HG02571 (cell line): Measurements from ENCODE around the gene NRG3.
"Not testable (repeated sequence)": the region's sequence is repeated elsewhere in the genome, so short reads cannot be mapped to it uniquely, and the experiment has no call there.

Experiments
- ATAC-seq: cut with Tn5 transposase; IDR thresholded peaks from one replicate; pipeline ENCODE4 v1.9.1; 2021; ENCODE audit warnings: mild to moderate bottlenecking, moderate library complexity; ENCODE audit not compliant: unreplicated experiment

The NRG3 gene

DNA sequence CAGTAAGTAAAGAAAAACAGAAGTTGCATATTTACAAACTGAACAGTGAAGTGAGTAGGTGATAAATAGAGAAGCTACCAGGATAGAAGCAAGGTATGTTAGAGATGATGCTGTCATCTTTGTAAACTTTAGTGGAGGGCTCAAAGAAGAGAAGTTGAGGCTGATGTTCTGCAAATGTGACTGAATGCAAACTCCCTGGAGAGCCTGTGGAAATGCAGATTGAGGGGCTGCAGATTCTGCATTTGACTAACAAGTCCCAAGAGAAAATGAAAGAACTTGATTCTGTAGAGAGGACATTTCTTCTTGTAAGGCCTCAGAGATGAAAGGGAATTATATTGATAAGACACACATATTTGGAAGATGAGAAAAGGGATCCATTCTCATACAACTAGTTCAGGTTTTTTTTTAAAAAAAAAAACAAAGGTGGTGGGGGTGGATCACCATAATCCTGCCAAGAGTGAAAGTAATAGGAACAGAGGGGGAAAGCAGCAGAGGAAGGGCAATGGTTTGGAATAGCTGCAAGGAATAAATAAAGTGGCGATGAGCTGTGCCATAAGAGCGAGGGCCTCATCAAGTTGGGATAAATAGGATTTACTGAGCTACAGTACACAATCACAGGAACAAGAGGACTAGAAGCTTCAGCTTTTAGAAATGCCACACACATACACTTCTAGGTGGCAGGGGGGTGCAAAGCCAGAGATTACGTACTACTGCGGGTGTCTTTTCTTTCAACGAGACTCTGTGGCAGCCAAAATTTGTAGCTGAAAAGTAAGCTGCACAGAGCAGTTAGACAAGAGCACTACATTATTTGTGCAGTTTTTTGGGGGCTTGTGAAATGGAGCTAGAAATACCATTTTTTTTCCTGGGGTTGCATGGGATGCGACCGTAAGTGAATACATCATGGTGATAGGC, 778.5 kb downstream of the NRG3 start:
- no peak for ATAC-seq

DNA sequence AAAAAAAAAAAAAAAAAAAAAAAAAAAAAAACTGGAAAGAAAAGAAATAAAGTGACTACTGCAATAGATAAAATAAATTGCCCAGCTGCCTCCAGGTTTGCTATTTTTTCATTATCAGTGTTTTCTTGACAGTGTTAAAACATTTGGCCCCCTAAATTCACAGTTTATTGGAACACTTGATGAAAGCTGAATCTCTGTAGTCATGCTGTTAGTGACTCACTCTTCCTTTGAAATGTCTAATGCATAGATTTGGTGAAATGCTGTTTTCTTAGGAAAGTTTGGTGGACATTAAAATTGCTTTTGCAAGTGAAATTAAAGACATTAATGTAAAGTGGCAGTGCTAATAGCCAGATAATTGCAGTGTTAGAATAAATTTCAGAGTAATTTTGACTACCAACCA, 785.2 kb downstream of the NRG3 start:
- ATAC-seq, result no peak

DNA sequence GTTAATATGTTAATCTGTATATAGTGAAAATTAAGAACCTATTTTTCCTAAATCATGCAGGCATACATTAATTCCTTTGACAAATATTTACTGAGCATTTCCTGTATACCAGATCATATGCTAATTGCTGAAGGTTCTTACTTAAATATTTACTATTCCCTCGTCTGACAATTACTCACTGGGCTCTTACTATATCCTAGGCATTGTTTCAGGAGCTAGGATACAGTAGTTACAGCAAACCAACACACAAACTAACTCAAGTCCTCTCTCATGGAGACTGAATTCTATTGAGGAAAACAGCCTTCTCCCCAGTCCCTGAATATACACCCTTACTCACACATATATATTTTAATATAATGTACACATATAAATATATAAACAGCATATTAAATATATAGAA, 786.0 kb downstream of the NRG3 start:
- no peak for ATAC-seq

DNA sequence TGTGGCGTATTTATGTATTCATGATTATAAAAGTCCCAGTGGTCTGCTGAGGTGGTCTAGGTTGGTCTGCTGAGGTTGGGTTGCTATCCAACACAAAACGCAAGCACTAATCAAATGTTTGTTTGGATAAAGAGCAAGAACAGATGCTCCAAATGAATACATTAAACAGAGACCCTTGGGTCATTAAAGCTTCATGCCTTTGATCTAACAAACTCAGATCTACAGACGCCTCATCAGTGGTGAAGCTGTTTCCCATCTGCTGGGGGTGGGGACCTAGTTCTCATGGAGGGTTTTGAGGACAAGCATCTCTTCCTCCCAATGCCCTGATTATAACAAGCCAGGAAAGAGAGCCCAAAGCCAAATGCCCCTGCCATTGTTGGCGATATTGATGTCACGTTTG, 786.7 kb downstream of the NRG3 start:
- no peak for ATAC-seq

DNA sequence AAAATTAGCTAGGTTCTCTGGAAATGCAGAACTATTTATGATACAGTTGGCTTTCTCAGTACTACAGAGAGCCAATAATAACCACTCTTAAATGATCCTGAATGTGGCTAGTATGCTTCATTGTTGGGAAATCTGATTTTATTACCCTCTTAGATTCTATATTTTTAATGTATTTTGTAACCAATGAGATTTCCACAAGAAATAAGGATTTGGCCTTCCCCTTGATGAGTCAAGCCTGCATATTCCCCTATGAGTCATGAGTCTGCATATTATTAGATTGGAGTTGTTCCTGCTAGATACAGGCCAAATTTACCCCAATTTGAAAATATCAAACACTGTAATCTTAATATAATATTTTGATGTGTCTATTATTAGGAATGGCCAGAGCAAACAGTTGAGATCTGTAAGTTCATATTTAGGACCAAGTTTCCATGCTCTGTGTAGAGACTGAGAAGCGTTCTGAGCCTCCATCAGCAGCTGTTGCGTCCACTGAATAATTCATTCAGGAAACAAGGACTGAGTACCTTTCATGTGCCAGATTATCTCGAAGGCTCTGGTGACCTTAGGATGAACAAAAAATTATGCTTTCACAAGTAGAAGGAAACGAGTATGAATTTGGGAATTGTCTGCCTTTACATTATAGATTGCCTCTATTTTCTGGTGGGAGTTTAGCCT, 793.4 kb downstream of the NRG3 start:
- ATAC-seq, result no peak

DNA sequence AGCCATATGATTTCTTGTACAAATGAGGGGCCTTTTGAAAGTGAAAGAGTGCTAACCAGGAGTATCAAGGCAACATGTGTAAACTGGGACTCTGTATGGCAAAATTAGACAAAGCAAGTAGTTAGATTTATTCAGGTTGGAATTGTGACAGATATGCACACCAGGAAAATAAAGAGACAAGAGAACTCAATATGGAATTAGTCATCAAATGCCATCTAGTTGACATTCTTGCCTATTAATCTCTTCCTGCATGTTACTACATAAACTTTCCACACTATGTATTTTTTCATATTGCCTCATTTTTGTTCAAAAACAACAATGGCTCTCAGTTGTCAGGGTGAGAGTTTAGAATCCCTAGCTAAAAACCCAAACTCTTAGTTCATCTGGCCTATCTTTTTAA, 799.0 kb downstream of the NRG3 start:
- ATAC-seq, result no peak

DNA sequence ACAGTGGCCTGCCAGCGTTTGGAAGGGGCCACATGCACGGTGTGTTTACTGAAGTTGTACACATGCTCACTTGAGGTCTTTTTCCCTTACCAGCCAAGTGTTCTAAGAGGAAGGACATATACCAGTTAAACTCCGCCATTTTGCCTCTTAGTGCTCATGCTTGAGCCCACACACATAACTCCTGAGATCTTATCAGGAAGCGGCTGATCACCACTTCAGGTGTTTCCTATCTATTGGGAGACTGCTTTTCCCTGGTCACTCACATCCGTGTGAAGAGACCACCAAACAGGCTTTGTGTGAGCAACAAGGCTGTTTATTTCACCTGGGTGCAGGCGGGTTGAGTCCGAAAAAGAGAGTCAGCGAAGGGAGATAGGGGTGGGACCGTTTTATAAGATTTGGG, 802.9 kb downstream of the NRG3 start:
- ATAC-seq, result not testable (repeated sequence)

DNA sequence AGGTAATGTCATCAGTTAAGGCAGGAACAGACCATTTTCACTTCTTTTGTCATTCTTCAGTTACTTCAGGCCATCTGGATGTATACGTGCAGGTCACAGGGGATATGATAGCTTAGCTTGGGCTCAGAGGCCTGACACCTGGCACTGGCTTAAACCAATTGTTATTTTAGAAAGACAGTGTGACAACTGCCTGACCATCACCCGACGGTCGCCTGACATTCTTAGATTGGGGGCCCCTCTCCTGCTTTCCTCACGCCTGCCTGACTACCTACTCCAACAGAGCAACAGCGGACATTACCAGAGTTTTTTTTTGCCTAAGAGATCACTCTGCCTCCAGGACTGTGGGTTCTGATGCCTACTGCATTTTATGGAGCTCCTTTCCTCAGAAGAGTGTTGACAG, 803.5 kb downstream of the NRG3 start:
- ATAC-seq, result not testable (repeated sequence)

DNA sequence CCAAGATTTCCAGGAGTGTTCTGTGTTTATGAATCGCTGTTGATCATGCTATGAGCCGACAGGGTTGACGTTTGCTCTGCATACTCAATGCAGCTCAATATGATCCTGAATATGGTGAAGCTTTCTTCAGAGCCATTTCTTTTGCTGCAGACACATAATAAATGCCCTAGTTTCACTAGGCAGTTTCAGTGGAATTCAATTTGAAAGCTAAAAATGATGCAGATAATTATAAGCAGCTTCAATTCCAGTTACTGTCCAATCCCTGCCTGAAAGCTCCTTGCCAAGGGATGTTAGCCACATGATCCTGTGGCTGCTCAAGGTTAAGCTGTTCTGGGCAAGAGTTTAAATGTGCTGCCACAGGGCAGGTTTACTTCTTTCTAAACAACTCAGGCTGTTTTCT, 805.6 kb downstream of the NRG3 start:
- ATAC-seq, result no peak

DNA sequence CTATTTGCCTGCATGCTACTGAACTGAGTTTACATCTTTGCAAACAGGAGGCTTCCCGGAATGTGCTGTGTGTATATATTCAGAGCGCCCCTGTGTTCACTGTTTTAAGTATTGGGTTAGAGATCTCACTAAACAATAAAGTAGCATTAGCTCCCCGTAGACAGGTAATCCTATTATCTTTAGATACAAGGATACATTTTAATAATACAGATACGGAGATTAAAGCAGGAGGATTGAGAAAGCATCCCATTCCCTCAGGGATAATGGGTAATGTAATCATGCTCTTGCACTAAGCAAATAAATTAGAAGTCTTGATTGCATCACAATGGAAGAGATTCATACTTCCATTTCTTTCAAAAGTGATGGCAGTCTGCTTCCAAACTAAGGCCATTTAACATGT, 809.0 kb downstream of the NRG3 start:
- ATAC-seq, result no peak

DNA sequence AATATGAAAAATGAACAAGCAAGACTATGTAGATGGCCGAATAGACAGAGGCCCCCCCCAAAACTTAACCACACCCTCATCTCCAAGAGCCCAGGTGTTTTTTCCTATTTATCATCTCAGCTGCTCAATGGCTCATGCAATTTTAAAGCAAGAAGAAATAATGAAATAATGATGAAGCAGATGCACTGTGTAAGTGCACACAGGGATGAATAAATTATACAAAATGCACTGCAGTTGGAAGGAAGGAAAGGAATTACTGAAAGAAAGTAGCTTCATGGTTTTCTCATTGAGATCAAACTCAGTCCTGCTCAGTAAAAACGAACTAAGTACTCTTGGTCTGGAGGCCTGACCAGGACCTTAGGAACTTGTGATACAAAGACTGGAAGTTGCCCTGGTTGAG, 810.1 kb downstream of the NRG3 start:
- ATAC-seq, result no peak

DNA sequence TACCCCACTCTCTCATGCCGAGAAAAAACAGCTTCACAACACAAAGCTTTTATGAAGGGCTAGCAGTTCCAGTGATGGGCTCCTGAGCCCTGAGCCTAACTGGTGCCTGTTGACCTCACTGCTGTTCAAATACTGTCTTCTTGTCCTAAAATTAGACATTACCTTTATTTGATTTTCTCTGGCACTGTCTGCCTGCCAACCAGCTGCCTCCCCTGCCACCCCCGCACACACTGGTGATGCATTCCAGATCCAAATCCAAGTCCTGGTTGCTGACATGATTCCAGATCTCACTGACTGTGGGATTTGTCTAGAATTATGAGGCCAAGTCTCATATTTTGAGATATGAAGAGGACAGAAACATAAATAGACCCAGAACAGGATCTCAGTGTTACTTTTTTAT, 816.2 kb downstream of the NRG3 start:
- ATAC-seq, result no peak

DNA sequence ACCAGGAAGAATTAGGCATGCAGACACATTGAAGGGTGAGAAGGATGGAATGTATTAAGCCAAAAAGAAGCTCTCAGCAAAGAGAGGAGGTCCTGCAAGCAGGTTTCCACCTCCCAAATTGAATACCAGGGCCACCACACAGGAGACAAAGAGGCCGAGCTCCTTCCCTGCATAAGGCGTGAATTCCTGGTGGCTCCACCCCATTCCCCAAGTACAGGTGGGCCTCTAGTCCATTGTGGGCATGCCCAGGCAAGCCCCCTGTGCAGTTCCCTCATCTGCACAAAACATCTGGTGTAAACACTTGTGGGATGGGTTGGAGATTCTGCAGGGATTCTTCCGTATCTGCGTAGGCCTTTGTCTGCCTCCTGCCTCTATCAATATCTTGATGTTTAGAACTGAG, 817.5 kb downstream of the NRG3 start:
- ATAC-seq, result no peak

DNA sequence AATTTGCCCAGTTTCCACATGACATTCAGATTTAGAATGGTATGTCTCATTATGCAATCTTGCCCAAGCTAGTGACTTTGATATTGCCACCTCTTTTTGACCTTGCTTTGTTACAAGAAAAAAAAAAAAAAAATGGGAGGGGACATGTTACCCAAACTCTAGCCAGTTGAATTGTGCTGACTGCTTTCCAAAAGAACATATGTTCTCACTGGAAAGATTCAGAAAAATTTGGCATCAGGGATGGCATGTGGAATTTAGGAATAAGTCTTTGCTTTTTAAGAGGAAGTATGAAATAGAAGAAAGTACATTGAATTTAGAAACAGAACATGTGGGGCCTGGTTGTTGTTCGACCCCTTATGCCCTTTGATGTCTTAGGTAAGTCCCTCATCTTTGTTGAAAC, 846.8 kb downstream of the NRG3 start:
- no peak for ATAC-seq

DNA sequence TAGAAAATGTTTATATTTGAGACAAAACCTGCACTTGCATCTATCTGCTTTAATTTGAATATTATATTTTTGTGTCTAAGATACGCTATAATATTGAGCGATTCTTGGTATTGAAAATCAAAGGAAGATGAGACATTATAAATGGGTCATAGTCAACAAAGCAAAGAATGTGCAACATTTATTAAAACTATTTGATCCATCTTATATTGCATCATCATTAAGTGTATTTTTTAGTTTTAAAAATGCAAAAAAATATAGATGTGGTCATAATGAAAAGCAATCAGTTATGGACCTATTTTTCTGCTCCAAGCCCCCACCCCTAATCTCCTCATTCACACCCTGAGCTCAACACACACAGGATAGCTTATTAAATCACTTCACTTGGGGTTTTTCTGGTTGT, 847.3 kb downstream of the NRG3 start:
- no peak for ATAC-seq

DNA sequence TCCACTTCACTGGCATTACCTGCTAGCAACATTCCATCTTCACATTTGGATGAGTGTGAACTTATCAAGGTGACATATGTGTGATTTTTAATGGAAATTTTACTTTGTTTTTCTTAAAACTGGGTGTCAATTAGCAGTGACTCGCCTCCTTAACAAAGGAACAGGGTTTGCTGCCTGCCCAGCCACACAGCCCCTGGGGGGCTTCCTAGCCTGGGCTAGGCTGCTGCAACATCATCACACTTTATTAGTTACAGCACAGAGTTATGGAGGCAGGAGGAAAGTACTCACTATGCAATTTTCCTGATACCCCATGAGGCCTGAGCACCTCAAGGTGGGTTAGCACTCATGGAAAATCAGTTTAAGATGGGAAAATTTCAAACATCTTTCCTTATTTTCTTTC, 861.3 kb downstream of the NRG3 start:
- ATAC-seq, result no peak

DNA sequence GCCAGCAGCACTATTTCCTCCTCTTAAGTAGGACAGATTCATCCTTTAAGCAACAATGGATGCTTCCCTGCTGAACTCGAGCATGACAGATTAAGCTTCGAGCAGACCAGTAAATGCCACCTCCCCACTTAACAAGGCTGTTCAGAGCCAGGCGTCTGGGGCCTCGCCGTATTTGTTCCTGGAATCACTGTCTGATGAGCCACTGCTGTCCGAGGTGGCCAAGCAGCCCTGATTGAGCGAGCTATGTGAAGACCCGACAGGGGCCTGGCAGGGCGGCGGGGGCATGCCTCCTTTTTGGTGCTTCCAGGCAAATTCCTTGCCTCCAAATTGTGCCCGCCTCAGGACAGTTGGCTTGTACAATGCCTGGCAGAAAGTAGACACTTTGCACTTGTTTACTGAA, 862.6 kb downstream of the NRG3 start:
- ATAC-seq, result no peak

DNA sequence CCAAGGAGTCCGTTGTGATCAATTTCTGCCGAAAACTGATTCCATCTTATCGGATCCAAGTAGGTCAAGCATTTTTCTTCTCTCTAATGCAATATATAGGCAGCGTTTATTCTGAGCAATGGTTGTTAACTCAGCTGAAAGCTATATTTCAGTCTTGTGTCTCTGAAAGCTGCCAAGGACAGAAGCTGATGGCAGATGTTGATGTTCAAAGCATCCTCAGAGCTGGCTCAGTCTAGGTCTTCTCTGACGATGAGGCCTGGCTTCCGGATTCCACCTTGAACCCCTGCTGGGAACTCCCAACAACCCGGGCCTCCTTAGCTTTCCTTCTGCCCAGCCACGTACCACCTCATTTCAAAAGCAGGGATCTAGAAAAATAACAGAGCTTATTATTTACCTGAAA, 863.6 kb downstream of the NRG3 start:
- ATAC-seq, result no peak

DNA sequence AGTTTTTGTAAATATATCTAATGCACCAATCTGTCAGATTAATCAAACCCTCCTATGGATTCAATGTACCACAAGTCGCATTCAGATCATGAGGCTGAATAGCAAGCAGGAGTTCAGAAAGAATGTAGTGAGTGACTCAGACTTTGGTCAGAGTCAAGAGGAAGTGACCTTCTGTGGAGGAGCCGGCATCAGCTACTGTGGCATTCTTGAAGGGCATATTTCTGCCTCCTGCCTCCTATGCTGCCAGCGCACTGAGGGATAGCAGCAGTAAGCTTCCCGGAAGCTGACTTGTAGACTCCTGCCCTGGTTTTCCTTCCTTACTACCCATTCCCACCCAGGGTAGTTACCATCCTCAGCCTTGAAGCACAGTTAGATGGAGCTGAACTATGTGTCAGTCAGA, 867.5 kb downstream of the NRG3 start:
- ATAC-seq, result no peak

DNA sequence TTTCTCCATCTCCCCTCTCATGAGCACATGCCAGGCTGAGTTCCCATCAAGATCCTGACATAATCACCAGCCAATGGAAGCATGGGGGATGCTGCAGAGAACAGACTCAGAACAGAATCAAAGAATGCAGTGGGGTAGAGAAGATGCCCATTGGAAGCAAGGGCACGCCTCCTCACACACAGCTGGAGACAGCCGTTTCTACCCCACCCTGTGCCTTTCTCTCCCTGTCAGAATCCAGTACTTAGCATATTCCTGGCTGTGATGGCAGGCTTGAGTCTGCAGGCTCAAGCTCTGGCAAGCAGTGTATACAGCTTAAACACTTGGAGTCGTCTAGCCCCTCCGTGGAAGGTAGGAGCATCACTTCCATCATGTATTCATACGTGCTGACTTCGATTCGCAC, 867.9 kb downstream of the NRG3 start:
- no peak for ATAC-seq

DNA sequence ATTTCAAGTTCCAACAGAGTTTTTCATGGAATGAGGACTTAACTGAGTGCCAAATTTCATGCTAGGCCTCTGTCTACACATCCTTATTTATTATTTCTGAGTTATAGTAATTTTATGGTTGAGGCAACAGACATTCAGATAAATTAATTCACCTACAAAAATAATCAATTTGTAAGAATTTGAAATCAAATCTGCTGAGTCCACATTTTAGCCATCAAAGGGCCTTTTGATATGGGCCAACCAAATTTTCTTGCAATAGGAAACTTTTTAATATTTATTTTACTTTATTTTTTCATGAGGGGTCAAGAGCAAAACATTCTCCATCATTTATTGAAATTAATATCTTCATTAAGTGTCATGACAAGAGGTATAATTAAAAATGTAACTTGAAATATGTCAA, 875.5 kb downstream of the NRG3 start:
- ATAC-seq, result no peak

DNA sequence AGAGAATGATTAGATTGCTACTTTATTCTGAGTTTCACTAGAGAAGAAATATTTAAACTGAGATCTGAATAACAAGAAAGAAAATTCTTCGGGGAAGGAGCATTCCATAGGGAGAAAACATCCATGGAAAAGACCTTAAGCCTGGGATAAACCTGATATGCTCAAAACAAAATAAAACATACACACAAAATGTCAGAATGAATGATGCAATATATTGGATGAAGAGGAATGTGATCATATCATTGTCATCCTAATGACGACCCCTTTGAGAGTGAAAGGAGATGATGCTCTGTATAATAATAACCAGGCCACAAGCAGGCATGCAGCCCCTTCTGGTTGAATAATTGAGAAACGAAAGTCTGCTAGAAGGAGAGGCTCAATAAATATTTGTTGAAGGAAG, 882.4 kb downstream of the NRG3 start:
- no peak for ATAC-seq

DNA sequence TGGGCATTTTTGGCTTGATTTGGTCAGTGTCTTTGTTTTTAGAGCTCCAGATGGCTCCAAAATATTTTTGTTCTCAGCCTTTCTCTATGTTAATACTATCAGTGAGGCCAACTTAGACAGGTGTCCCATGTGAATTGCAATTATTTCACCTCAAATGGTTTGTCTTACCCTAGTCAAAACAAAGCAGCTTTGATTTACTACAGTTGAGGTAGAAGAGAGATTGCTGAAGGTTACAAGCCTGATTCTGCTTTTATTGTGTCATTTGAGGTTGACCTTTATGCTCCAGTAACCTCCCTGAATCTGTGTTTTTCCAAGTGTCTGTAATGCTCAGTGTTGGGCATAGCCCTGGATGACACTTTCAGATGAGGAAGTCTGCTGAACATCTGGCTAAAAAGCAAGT, 882.9 kb downstream of the NRG3 start:
- no peak for ATAC-seq
